Gastrocnemius medialis (tissue), 4 donors: ENCODE measurements around the gene SPINK8.

ENCODE experiments used
- POLR2A ChIP-seq, 2 donors: fragments of 450-650 bp; IDR thresholded peaks; one replicate each; pipeline ENCODE4 v1.6.1; 2017; ENCODE audit warnings: antibody characterized with exemption in 2 of 2, mild to moderate bottlenecking in 2 of 2, moderate library complexity in 2 of 2
- TF ChIP-seq, protein P1 (sequence below), 5 experiments: fragments of 450-650 bp in 3 of 5; fragments of 200-600 bp in 2 of 5; sonication (generic) in 2 of 5; IDR thresholded peaks in 4 of 5; conservative IDR thresholded peaks in 1 of 5; 1 replicate in 4 of 5; 2 replicates in 1 of 5; pipeline ENCODE4 v1.5.1; 2016 to 2019; ENCODE audit warnings: antibody characterized with exemption in 5 of 5, mild to moderate bottlenecking in 3 of 5, moderate library complexity in 3 of 5

DNA sequence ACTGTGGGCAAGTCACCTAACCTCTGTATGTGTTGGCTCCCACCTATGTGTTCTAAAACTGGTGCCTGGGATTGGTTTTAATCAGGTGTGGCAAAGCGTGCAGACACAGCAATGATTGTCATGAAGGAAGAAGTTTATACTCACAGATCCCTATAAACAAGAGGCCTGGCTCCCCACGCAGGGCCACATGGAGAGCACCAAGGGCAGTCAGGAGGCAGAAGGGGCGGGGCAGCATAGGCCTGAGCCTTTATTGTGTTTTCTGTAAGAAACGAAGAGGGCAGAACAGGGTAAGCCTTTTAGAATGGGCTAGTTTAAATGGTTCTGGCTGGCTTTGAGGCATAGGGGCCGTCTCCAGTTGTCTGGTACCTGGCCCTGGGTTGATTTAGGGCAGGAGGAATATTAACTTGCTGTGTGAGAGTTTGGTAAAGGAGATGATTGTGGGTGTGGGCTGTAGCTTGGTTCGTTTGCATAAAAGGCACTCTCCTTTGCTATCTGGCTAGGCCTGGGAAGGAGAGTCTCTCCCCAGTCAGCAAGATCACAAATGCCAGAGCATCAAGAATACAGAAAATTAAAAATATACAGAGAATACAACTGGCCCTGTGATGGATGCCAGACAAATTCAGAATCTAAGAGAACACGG lies 36.4 kb upstream of the SPINK8 start:
- TF ChIP-seq, protein P1, sequence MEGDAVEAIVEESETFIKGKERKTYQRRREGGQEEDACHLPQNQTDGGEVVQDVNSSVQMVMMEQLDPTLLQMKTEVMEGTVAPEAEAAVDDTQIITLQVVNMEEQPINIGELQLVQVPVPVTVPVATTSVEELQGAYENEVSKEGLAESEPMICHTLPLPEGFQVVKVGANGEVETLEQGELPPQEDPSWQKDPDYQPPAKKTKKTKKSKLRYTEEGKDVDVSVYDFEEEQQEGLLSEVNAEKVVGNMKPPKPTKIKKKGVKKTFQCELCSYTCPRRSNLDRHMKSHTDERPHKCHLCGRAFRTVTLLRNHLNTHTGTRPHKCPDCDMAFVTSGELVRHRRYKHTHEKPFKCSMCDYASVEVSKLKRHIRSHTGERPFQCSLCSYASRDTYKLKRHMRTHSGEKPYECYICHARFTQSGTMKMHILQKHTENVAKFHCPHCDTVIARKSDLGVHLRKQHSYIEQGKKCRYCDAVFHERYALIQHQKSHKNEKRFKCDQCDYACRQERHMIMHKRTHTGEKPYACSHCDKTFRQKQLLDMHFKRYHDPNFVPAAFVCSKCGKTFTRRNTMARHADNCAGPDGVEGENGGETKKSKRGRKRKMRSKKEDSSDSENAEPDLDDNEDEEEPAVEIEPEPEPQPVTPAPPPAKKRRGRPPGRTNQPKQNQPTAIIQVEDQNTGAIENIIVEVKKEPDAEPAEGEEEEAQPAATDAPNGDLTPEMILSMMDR (IDR thresholded peaks at IDR 0.05 in 4 of 5, conservative IDR thresholded peaks at IDR 0.05 in 1 of 5), result no peak
- TF ChIP-seq POLR2A (IDR thresholded peaks at IDR 0.05), result no peak
